Endothelial cell of umbilical vein (primary cell): Measurements from ENCODE around the gene CD74. TPM values are rescaled to one million over a fixed set of nuclear protein-coding genes. Genes with fewer than 3 reads are reported as not detected.

Source experiments
- BruUV-seq: library from RNA; stranded (reverse); fragments of 400-500 nt; replicated peaks from 2 replicates; lab custom pipeline; 2021; lab: Mats Ljungman, UMichigan
- CTCF ChIA-PET: fragments of 300-600, 350-600 bp; sonication (Branson Sonifier 250); formaldehyde crosslinking; loops from one replicate; lab custom pipeline; 2021; ENCODE audit warnings: antibody characterized with exemption, inconsistent platforms; lab: Charles Lee
- POLR2A ChIA-PET: fragments of 300-600, 350-600 bp; sonication (Branson Sonifier 250); formaldehyde crosslinking; loops from one replicate; lab custom pipeline; 2021; ENCODE audit warnings: antibody characterized with exemption, inconsistent platforms; lab: Charles Lee
- DNase-seq: peaks from one replicate; pipeline ENCODE4 v3.0.0-alpha.2; 2011; ENCODE audit warnings: low read depth, low spot score
- FAIRE-seq: peaks from 2 replicates; lab custom pipeline; 2011; peaks lifted over from hg19 to GRCh38; lab: Jason Lieb, UNC
- H2AFZ ChIP-seq: 2 replicates; pipeline ENCODE4 v1.6.0; 2012; ENCODE audit warnings: low read depth, low read length, control low read depth, inconsistent platforms
- H3K27ac ChIP-seq: 2 replicates; pipeline ENCODE4 v1.5.1; 2011; ENCODE audit warnings: low read depth, mild to moderate bottlenecking, control low read depth, low read length, moderate library complexity; ENCODE audit not compliant: insufficient read depth
- H3K27me3 ChIP-seq, 2 experiments: 2 replicates each; pipeline versions ENCODE4 v1.6.0 to v1.6.1; 2011; ENCODE audit warnings: low read length in 2 of 2, mixed read lengths in 1 of 2; ENCODE audit not compliant: control insufficient read depth in 2 of 2, insufficient read depth in 2 of 2
- H3K36me3 ChIP-seq, 2 experiments: 2 replicates in 1 of 2; 3 replicates in 1 of 2; pipeline ENCODE4 v1.5.1; 2011; ENCODE audit warnings: low read length in 2 of 2, mild to moderate bottlenecking in 1 of 2, moderate library complexity in 1 of 2; ENCODE audit not compliant: control insufficient read depth in 2 of 2, insufficient read depth in 2 of 2; ENCODE audit errors: extremely low read depth in 1 of 2
- H3K4me1 ChIP-seq: 3 replicates; pipeline ENCODE4 v1.5.1; 2011; ENCODE audit warnings: mild to moderate bottlenecking, low read length; ENCODE audit not compliant: control insufficient read depth, insufficient read depth; ENCODE audit errors: extremely low read depth
- H3K4me2 ChIP-seq: 2 replicates; pipeline ENCODE4 v1.6.1; 2011; ENCODE audit warnings: low read length, control low read depth, mixed read lengths; ENCODE audit not compliant: insufficient read depth
- H3K4me3 ChIP-seq, 3 experiments: fragments of 200-600 bp in 1 of 3; sonication (generic), shearing (Covaris generic) in 1 of 3; replicated peaks in 1 of 3; 2 replicates each; pipeline ENCODE4 v1.5.1; 2011 to 2016; ENCODE audit warnings: control low read depth in 3 of 3, low read length in 3 of 3, mild to moderate bottlenecking in 2 of 3, inconsistent platforms in 1 of 3, low read depth in 1 of 3, moderate library complexity in 1 of 3; ENCODE audit not compliant: insufficient read depth in 1 of 3
- H3K79me2 ChIP-seq: 2 replicates; pipeline ENCODE4 v1.6.0; 2012; ENCODE audit warnings: low read length, inconsistent platforms; ENCODE audit not compliant: control insufficient read depth, insufficient read depth
- H3K9ac ChIP-seq: replicated peaks from 2 replicates; pipeline ENCODE3; 2011; ENCODE audit warnings: low read length, control low read depth; ENCODE audit not compliant: insufficient read depth; ENCODE audit errors: extremely low read depth
- H3K9me1 ChIP-seq: replicated peaks from 3 replicates; pipeline ENCODE4 v1.6.0; 2011; ENCODE audit warnings: mild to moderate bottlenecking, low read length; ENCODE audit not compliant: control insufficient read depth, insufficient read depth; ENCODE audit errors: extremely low read depth
- H3K9me3 ChIP-seq: replicated peaks from 2 replicates; pipeline ENCODE4 v1.5.1; 2012; ENCODE audit warnings: low read length, inconsistent platforms; ENCODE audit not compliant: control insufficient read depth, insufficient read depth
- H4K20me1 ChIP-seq: replicated peaks from 2 replicates; pipeline ENCODE3; 2011; ENCODE audit warnings: mild to moderate bottlenecking, low read length; ENCODE audit not compliant: control insufficient read depth, insufficient read depth; ENCODE audit errors: extremely low read depth
- CTCF ChIP-seq, 2 donors: IDR thresholded peaks; 1 replicate in 1 of 2; 2 replicates in 1 of 2; pipeline ENCODE4 v1.5.1; 2011; ENCODE audit warnings: low read length in 2 of 2, mild to moderate bottlenecking in 2 of 2, moderate library complexity in 2 of 2, control low read depth in 1 of 2, inconsistent platforms in 1 of 2, low read depth in 1 of 2; ENCODE audit not compliant: insufficient read depth in 1 of 2; ENCODE audit errors: extremely low read depth in 1 of 2
- EZH2 ChIP-seq: IDR thresholded peaks from 2 replicates; pipeline ENCODE4 v1.6.1; 2012; ENCODE audit warnings: borderline replicate concordance, low read depth, mild to moderate bottlenecking, moderate library complexity, low read length, inconsistent platforms; ENCODE audit not compliant: severe bottlenecking
- FOS ChIP-seq: IDR thresholded peaks from 2 replicates; pipeline ENCODE4 v1.6.1; 2011; ENCODE audit warnings: mild to moderate bottlenecking, low read length, moderate library complexity, borderline replicate concordance; ENCODE audit not compliant: insufficient read depth
- GATA2 ChIP-seq: IDR thresholded peaks from 2 replicates; pipeline ENCODE4 v1.7.0; 2011; ENCODE audit warnings: low read depth, mild to moderate bottlenecking, moderate library complexity, mixed read lengths, low read length; ENCODE audit not compliant: insufficient read length, insufficient read depth
- JUN ChIP-seq: IDR thresholded peaks from 2 replicates; pipeline ENCODE4 v1.6.1; 2011; ENCODE audit warnings: borderline replicate concordance, low read depth; ENCODE audit not compliant: insufficient read length, insufficient read depth
- MAX ChIP-seq: IDR thresholded peaks from 2 replicates; pipeline ENCODE4 v1.6.1; 2011; ENCODE audit not compliant: insufficient read depth, insufficient read length
- MYC ChIP-seq: IDR thresholded peaks from one replicate; pipeline ENCODE4 v1.6.1; 2011; ENCODE audit warnings: mild to moderate bottlenecking, low read depth, low read length
- POLR2A ChIP-seq: IDR thresholded peaks from 2 replicates; pipeline ENCODE4 v1.6.1; 2012; ENCODE audit warnings: low read depth, mild to moderate bottlenecking, control low read depth, low read length
- POLR2AphosphoS5 ChIP-seq: IDR thresholded peaks from 2 replicates; pipeline ENCODE4 v1.6.1; 2012; ENCODE audit warnings: low read depth, mild to moderate bottlenecking, control low read depth, low read length, moderate library complexity; ENCODE audit not compliant: insufficient read depth
- dilution Hi-C: fragments of 300-500 bp; cut with MboI; formaldehyde crosslinking; loops from one replicate; pipeline ENCODE4 v1.15.0; 2019; ENCODE audit warnings: low sequenced_read_pairs; ENCODE audit not compliant: extremely low pct_ligation_motif_present
- intact Hi-C: fragments of 100-400 bp; cut with micrococcal nuclease; formaldehyde crosslinking; loops from one replicate; pipeline ENCODE4 v1.10.0; 2022
- polyA plus RNA-seq, 4 experiments: library from polyadenylated mRNA; depleted of rRNA in 3 of 4; stranded (reverse) in 3 of 4; unstranded in 1 of 4; fragments of >200 nt; gene quantifications; 2 replicates each; pipeline versions ENCODE4 v1.2.1 to v1.2.3, GENCODE V29; 2011 to 2012; ENCODE audit warnings: missing spikeins in 1 of 4
- total RNA-seq: library from RNA; stranded (reverse); gene quantifications from 2 replicates; pipeline ENCODE4 v1.2.3, GENCODE V29; 2021

CD74 gene
- total and polyA plus RNA-seq, 2 donors (not counting 3 experiments of a cell fraction or from before 2014, with no cell fraction given), result 0.62 to 1.3 TPM

- TF ChIP-seq CTCF (IDR thresholded peaks at IDR 0.05; ENCODE audit: extremely low read depth in 1 of 2, insufficient read depth in 1 of 2, low read depth in 1 of 2, low read length in 2 of 2), result no peak
- TF ChIP-seq EZH2, result no peak
- TF ChIP-seq POLR2A, result no peak
- no peak for TF ChIP-seq POLR2AphosphoS5
- no peak for TF ChIP-seq MYC
- no peak for TF ChIP-seq MAX
- TF ChIP-seq FOS, result no peak
- TF ChIP-seq GATA2, result no peak
- TF ChIP-seq JUN, result no peak
- POLR2A ChIA-PET, result no interaction called here
- dilution Hi-C loops, result no loop called here
Observed at GRCh38 chr5:150386024-150386855, 26.5 kb downstream of the CD74 start.

More at GRCh38 chr5:150386024-150386855, 26.5 kb downstream of the CD74 start:
- H3K4me3 ChIP-seq, result no peak overlapping the region
- no peak overlapping the region for H3K4me2 ChIP-seq
- FAIRE-seq (no peak), DNase-seq (no peak)
- intact Hi-C loops, result no loop called here
- H2AFZ ChIP-seq, result no peak overlapping the region
- no peaks in the 10 kb centered on the region for H4K20me1 ChIP-seq
- no peaks in the 10 kb centered on the region for H3K4me1 ChIP-seq
- H3K79me2 ChIP-seq, result no peaks in the 10 kb centered on the region
- no peaks in the 10 kb centered on the region for H3K9me1 ChIP-seq
- no peaks in the 10 kb centered on the region for H3K27me3 ChIP-seq
- H3K9ac ChIP-seq, result no peak overlapping the region
- no TSS peak for BruUV-seq
- CTCF ChIA-PET, result interaction anchor here (1.3 to 3.1 kb wide), 2 partner anchors 12 to 50 kb away, joined by 4 to 12 read pairs; no protein-coding TSS in a partner anchor
- H3K36me3 ChIP-seq, result peaks cover 15 to 40% of the 10 kb centered on the region in 2 experiments
- H3K9me3 ChIP-seq, result no peaks in the 10 kb centered on the region
- H3K27ac ChIP-seq, result no peak overlapping the region
